ENCODE measurements around the gene TBX10.

GRCh38 chr11:67606492-67607295 is 32.9 kb downstream of the TBX10 start, which contains the start of gene NDUFV1:
- TF ChIP-seq POLR2A (IDR thresholded peaks at IDR 0.05) (no peak), CTCF (IDR thresholded peaks at IDR 0.05) (peak; percentile 79 to 84 (median 80)), POLR2AphosphoS5 (IDR thresholded peaks at IDR 0.05) (peak; percentile 83 to 89 (median 87))
